ENCODE results near the gene MAP3K19. TPM values are rescaled to one million over a fixed set of nuclear protein-coding genes. Genes with fewer than 3 reads are reported as not detected.

The MAP3K19 gene
- total RNA-seq, 1 experiment from 2014 or later: not detected

- ATAC-seq: no peak
- in situ Hi-C loops (cut with HindIII; ENCODE audit: low pct_unique_long_range_greater_than_20kb, low sequenced_read_pairs): no loop called here
- Histone ChIP-seq H3K36me3 (ENCODE audit: control insufficient read depth, insufficient read depth, low read length) (peaks cover 9% of the 10 kb centered on the region; the same call in 1 of the 2 replicates), H3K27ac (ENCODE audit: low read length) (no peak overlapping the region), H3K27me3 (ENCODE audit: control insufficient read depth, insufficient read depth, low read length) (no peaks in the 10 kb centered on the region), H3K4me3 (ENCODE audit: low read depth in 2 of 2, low read length in 2 of 2) (no peak overlapping the region), H3K9me3 (ENCODE audit: control insufficient read depth, insufficient read depth, low read depth, low read length) (peaks cover 9% of the 10 kb centered on the region; the same call in 1 of the 2 replicates), H3K4me1 (ENCODE audit: control insufficient read depth, insufficient read depth, low read length) (no peaks in the 10 kb centered on the region)
- ChIA-PET CTCF (no interaction called here), POLR2A (no interaction called here)
- no TSS peak for BruUV-seq (replicated peaks)
- DNase-seq (ENCODE audit: low read depth, low spot score): no peak
- TF ChIP-seq REST (IDR thresholded peaks at IDR 0.05; ENCODE audit: insufficient read depth in 1 of 2, low read depth in 2 of 2, low read length in 1 of 2) (no peak), POLR2AphosphoS5 (IDR thresholded peaks at IDR 0.05; ENCODE audit: low read depth, low read length) (no peak), CTCF (IDR thresholded peaks at IDR 0.05) (no peak), SIN3A (IDR thresholded peaks at IDR 0.05; ENCODE audit: borderline replicate concordance, insufficient read depth, low read depth, low read length) (no peak), TCF7L2 (IDR thresholded peaks at IDR 0.05; ENCODE audit: low read depth, low read length) (no peak)
- intact Hi-C loops (cut with micrococcal nuclease; ENCODE audit: unreplicated experiment): no loop called here
Observed at GRCh38 chr2:135063210-135063609, 16.0 kb upstream of the MAP3K19 start.

GRCh38 chr2:135059577-135059976 lies 12.3 kb upstream of the MAP3K19 start:
- CTCF ChIA-PET: no interaction called here
- Histone ChIP-seq H3K4me1 (ENCODE audit: control insufficient read depth, insufficient read depth, low read length) (no peaks in the 10 kb centered on the region; the same call in 1 of the 2 replicates), H3K27ac (ENCODE audit: low read length) (no peak overlapping the region), H3K9me3 (ENCODE audit: control insufficient read depth, insufficient read depth, low read depth, low read length) (no peaks in the 10 kb centered on the region), H3K27me3 (ENCODE audit: control insufficient read depth, insufficient read depth, low read length) (no peaks in the 10 kb centered on the region), H3K4me3 (ENCODE audit: low read depth in 2 of 2, low read length in 2 of 2) (no peak overlapping the region), H3K36me3 (ENCODE audit: control insufficient read depth, insufficient read depth, low read length) (peaks cover 9% of the 10 kb centered on the region; the same call in 1 of the 2 replicates)
- in situ Hi-C loops (cut with HindIII; ENCODE audit: low pct_unique_long_range_greater_than_20kb, low sequenced_read_pairs): no loop called here
- no TSS peak for BruUV-seq (replicated peaks)
- DNase-seq (ENCODE audit: low read depth, low spot score) (no peak), ATAC-seq (no peak)
- intact Hi-C loops (cut with micrococcal nuclease; ENCODE audit: unreplicated experiment): no loop called here
- POLR2A ChIA-PET: no interaction called here
- TF ChIP-seq TCF7L2 (IDR thresholded peaks at IDR 0.05; ENCODE audit: low read depth, low read length) (no peak), REST (IDR thresholded peaks at IDR 0.05; ENCODE audit: insufficient read depth in 1 of 2, low read depth in 2 of 2, low read length in 1 of 2) (no peak), SIN3A (IDR thresholded peaks at IDR 0.05; ENCODE audit: borderline replicate concordance, insufficient read depth, low read depth, low read length) (no peak), CTCF (IDR thresholded peaks at IDR 0.05) (no peak), POLR2AphosphoS5 (IDR thresholded peaks at IDR 0.05; ENCODE audit: low read depth, low read length) (no peak)

Measured in Panc1 (cell line).